ENCODE results near the gene DENND2D.
A peak's percentile ranks its signal among the peaks of the same experiment; 100 is the strongest.

DENND2D gene

GRCh38 chr1:111174070-111174469, 26.4 kb downstream of the DENND2D start:
- no peak for DNase-seq

GRCh38 chr1:111172463-111172862, 28.0 kb downstream of the DENND2D start:
- DNase-seq: no peak

GRCh38 chr1:111164151-111164550, 36.3 kb downstream of the DENND2D start:
- no peak for DNase-seq

GRCh38 chr1:111163363-111163762, 37.1 kb downstream of the DENND2D start:
- DNase-seq: no peak

- DNase-seq: no peak
Measured at GRCh38 chr1:111162488-111162880, 38.0 kb downstream of the DENND2D start.

- DNase-seq: peak; percentile 79
Measured at GRCh38 chr1:111161843-111162487, 38.5 kb downstream of the DENND2D start.

- DNase-seq: no peak
Measured at GRCh38 chr1:111157431-111157830, 43.0 kb downstream of the DENND2D start.

GRCh38 chr1:111154021-111154999, 46.1 kb downstream of the DENND2D start:
- no peak for DNase-seq

- no peak for DNase-seq
Measured at GRCh38 chr1:111151838-111152237, 48.6 kb downstream of the DENND2D start.

GRCh38 chr1:111148376-111148881, 52.0 kb downstream of the DENND2D start:
- no peak for DNase-seq

GRCh38 chr1:111147948-111148347, 52.5 kb downstream of the DENND2D start:
- no peak for DNase-seq

- DNase-seq: no peak
Measured at GRCh38 chr1:111145963-111146768, 54.3 kb downstream of the DENND2D start.

- no peak for DNase-seq
Measured at GRCh38 chr1:111145542-111145941, 54.9 kb downstream of the DENND2D start.

- DNase-seq: no peak
Measured at GRCh38 chr1:111142356-111142975, 58.0 kb downstream of the DENND2D start.

- DNase-seq: no peak
Measured at GRCh38 chr1:111141245-111142220, 58.9 kb downstream of the DENND2D start.

GRCh38 chr1:111140680-111140967, 59.8 kb downstream of the DENND2D start:
- DNase-seq: no peak

- peak; percentile 91 for DNase-seq
Measured at GRCh38 chr1:111139956-111140679, 60.3 kb downstream of the DENND2D start, which contains the start of the genes CEPT1 and DRAM2. Gene CEPT1 (plus strand): TSS chr1:111140223. CDS start chr1:111147715, 7,492 bp downstream. Gene DRAM2 (minus strand): TSS chr1:111140093. CDS start chr1:111131554, 8,539 bp downstream.

GRCh38 chr1:111139324-111139955, 61.0 kb downstream of the DENND2D start:
- peak; percentile 91 for DNase-seq

Measured in NCI-H1694 treated with DMSO at 0.1 percent for 48 hours (cell line).